ENCODE measurements around the gene FAM20C.

DNA sequence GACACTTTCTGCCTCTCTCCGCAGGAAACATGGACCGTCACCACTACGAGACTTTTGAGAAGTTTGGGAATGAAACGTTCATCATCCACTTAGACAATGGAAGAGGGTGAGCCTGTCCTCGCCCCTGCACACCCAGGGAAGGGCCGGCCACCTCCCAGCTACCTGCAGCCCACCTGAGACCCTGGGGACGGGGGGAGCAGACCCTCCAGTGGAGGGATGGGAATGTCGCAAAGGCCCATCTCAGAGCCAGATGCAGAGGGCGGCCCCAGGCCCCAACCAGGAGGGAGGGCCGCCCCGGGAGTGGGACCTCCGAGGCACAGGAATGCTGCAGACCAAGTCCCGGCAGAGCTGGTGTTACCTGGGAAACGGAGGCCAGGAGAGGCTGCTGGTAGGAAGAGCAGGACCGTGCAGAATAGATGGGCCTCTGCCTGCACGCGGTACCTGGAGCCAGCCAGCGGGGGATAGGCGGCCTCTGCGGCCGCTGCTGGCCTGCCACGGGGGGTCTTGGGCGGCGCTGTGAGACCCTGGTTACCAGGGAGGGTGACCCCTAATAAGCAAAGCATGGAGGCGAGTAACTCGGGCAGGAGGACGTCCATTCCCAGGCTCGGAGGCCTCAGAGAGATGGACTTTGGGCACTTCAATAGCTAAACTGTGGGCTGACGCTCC lies 64.7 kb downstream of the FAM20C start:
- TF ChIP-seq CTCF (IDR thresholded peaks at IDR 0.05) (no peak), POLR2A (IDR thresholded peaks at IDR 0.05) (no peak), EP300 (IDR thresholded peaks at IDR 0.05) (no peak)
